IMR-90 (cell line): ENCODE data around the gene C14orf93.

Experiments used
- BHLHE40 ChIP-seq: fragments of 150-350 bp; IDR thresholded peaks from 2 replicates; pipeline ENCODE4 v1.6.1; 2016; ENCODE audit warnings: mild to moderate bottlenecking, low read depth, low read length
- CTCF ChIP-seq: conservative IDR thresholded peaks from 2 replicates; pipeline ENCODE4 v1.5.1; 2012; ENCODE audit warnings: mild to moderate bottlenecking, low read depth, low read length, improper control_type of control experiment
- MAZ ChIP-seq: IDR thresholded peaks from 2 replicates; pipeline ENCODE4 v1.6.1; 2012; ENCODE audit warnings: low read depth, mild to moderate bottlenecking, low read length, improper control_type of control experiment, moderate library complexity, borderline replicate concordance
- POLR2A ChIP-seq: IDR thresholded peaks from 2 replicates; pipeline ENCODE4 v1.6.1; 2012; ENCODE audit warnings: mild to moderate bottlenecking, low read depth, low read length
- SMC3 ChIP-seq: fragments of 150-350 bp; IDR thresholded peaks from 2 replicates; pipeline ENCODE4 v1.6.1; 2016; ENCODE audit warnings: low read depth, mild to moderate bottlenecking, antibody characterized with exemption, low read length, moderate library complexity

GRCh38 chr14:22993517-22993916, 16.4 kb downstream of the C14orf93 start:
- TF ChIP-seq CTCF = no peak
- no peak for TF ChIP-seq POLR2A
- TF ChIP-seq SMC3 = no peak
- TF ChIP-seq MAZ = no peak
- no peak for TF ChIP-seq BHLHE40
